ENCODE results near the gene CLEC4E.
A peak's percentile ranks its signal among the peaks of the same experiment; 100 is the strongest.
"Not testable (repeated sequence)": the region's sequence is repeated elsewhere in the genome, so short reads cannot be mapped to it uniquely, and the experiment has no call there.

Gene CLEC4E

DNA sequence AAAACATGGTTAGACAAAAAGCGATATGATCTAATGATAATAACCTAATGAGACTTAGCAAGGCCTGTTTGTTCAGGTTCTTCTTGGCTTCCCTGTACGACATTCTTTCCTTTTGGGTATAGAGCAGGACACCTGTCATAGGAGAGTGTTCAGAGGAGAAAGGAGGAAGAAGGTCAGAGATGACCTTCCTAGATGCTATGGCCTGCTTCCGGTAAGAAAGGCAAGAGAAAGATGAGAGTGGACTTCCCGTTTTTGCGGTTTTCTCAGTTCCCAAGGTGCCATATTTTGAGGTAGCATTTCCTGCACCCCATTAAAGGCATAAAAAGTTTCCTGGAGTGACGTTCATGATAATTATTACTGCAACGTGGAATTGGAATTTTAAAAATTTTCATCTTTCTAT is 8.7 kb downstream of the CLEC4E start:
- no peak for DNase-seq

GRCh38 chr12:8527250-8528130 is 13.2 kb downstream of the CLEC4E start:
- DNase-seq: no peak

GRCh38 chr12:8519171-8519570 is 21.5 kb downstream of the CLEC4E start:
- no peak for DNase-seq

DNA sequence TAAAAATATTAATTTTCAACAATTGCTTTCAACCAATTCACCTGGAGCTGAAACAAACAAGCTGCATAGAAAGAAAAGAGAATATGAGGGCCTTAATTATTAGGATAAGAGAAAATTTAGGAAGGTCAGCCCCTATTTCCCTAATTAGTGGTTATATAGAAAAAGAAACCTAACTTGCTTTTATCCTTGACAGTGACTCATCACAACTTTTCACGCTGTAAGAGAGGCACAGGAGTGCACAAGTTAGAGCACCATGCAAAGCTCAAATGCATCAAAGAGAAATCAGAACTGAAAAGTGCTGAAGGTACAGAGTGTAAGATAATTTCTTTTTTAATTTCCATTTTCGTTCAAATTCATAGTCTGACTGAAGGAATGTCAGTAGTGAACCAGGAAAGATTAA is 22.7 kb downstream of the CLEC4E start:
- DNase-seq: no peak

- no peak for DNase-seq
These were observed 27.4 kb downstream of the CLEC4E start, which contains the start of gene CLEC4D for GRCh38 chr12:8513256-8513655. Gene CLEC4D, plus strand, starts transcription at chr12:8513503. Its CDS starts 230 bp downstream, at chr12:8513733.

DNA sequence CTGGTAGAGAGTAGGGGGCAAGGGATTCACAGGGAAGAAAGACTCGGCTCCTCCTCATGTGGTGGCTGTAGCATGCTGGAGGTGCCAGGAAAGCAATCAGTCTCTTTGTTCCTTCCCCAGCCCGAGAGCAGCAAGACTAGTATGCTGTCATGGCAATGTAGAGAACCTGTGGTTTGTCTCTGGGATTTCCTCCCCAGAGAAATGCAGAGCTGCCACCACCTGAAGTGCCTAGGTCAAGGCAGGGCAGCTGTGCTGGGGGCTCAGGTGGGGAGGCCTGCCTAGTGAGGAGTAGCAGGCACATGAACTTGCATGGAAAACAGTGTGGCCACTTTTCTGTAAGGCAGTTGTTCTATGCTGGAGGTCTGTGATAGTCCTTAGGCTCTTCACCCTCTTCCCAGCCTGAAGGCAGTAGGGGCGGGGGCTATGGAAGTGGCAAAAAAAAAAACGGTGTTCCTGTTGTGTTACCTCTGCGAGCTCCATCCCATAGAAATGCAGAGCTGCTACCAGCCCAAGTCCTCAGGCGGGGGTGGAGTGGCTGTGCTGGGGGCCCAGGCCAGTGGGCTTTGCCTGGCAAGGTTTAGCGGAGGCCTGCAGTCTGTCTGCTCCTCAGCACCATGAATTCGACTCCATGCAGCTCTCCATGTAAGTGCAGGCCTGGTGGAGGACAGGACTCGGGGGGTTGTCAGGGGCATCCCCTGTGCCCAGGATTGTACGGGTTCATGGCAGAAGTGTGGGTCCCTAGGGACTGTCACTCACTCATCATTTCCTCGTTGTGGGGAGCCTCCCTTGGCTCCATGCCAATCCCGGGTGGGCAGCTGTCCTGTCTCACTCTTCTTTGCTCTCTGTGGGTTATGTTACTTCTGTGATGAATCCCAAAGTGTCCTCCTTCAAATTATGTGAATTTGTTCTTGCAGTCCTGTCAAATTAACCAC is 31.5 kb downstream of the CLEC4E start:
- DNase-seq: no peak

DNA sequence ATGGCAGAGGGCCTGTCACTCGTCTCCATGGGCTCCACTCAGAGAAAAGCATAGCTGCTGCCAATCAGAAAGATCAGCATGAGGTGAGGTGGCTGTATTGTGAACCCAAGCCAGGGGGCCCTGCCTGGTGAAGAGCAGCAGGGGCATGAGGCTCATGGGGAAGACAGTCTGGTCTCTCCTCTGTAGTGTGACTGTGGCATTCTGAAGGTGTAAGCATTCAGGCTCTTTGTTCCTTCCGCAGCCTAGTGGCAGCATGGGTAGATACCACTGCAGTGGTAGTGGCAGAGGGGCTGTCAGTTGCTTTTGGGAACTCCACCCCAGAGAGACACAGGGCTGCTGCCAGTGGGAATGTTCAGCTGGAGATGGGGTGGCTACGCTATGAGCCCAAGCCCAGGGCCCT is 32.5 kb downstream of the CLEC4E start:
- no peak for DNase-seq

DNA sequence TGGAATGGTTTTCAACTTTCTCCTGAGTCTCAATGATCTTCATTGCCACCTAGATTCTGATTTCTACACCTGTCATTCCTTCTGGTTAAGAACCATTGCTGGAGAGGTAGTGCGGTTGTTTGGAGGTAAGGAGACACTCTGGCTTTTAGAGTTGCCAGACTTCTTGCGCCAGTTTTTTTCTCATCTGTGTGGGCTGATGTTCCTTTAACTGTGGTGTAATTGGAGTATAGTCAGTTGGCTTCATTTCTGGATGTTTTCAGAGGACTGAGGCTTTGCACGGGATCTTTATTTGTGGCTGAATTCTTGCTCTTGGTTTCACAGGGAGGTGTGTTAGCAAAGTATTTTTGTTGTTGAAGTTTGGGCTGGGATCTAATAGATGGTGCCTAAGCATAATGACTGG is 33.1 kb downstream of the CLEC4E start:
- DNase-seq: no peak

DNA sequence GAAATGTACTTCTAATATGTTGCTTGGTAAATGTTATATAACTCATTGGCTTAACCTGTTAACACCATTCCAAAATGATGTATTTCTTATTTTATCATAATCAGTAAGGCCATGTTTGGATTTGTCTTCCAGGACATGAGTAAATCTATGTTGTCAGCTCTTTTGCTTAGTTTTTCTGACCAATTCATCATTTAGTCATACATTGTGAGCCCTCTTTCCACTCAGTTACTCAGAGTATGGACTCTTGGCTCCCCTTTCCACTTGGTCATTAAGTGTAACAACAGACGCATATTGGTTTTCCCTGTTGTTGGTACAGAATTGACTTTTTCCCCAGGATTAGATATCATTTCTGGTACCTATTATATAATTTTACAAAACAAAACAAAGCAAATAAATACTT is 36.4 kb downstream of the CLEC4E start:
- no peak for DNase-seq

- no peak for DNase-seq
These were observed 39.0 kb downstream of the CLEC4E start for GRCh38 chr12:8501720-8502119.

DNA sequence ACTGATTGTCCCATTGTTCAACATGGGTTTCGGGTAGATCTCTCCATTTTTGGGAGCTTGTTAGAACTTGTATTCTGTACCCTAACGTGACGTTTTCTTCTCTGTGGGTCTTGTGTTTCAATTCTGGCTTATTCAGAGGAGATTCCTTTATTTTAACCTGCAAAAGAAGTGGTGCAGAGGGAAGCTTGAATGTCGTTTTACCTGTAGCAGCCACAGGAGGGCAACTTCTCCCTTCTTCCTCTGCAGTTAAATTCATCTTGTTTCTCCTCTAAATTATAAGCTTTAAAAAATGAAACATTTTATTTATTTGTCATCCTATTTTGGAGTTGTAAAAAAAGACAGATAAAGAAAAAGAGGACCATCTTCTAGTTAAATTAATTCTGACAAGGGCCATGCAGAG is 41.1 kb downstream of the CLEC4E start:
- DNase-seq: no peak

DNA sequence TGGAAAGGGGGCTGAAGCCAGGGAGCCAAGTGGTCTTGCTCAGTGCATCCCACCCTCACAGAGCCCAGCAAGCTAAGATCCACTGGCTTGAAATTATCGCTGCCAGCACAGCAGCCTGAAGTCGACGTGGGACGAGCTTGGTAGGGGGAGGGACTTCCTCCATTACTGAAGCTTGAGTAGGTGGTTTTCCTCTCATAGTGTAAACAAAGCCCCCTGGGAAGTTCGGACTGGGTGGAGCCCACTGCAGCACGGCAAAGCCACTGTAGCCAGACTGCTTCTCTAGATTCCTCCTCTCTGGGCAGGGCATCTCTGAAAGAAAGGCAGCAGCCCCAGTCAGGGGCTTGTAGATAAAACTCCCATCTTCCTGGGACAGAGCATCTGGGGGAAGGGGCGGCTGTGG is 44.6 kb downstream of the CLEC4E start:
- not testable (repeated sequence) for DNase-seq

DNA sequence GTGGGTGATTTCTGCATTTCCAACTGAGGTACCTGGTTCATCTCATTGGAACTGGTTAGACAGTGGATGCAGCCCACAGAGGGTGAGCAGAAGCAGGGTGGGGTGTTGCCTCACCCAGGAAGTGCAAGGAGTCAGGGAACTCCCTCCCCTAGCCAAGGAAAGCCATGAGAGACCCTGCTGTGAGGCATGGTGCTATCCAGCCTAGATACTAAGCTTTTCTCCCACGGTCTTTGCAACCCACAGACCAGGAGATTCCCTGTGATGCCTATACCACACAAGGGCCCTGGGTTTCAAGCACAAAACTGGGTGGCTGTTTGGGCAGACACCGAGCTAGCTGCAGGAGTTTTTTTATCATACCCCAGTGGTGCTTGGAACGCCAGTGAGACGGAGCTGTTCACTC is 45.0 kb downstream of the CLEC4E start:
- DNase-seq: not testable (repeated sequence)

GRCh38 chr12:8493084-8493483 is 47.6 kb downstream of the CLEC4E start:
- peak; percentile 33 to 56 for DNase-seq

DNA sequence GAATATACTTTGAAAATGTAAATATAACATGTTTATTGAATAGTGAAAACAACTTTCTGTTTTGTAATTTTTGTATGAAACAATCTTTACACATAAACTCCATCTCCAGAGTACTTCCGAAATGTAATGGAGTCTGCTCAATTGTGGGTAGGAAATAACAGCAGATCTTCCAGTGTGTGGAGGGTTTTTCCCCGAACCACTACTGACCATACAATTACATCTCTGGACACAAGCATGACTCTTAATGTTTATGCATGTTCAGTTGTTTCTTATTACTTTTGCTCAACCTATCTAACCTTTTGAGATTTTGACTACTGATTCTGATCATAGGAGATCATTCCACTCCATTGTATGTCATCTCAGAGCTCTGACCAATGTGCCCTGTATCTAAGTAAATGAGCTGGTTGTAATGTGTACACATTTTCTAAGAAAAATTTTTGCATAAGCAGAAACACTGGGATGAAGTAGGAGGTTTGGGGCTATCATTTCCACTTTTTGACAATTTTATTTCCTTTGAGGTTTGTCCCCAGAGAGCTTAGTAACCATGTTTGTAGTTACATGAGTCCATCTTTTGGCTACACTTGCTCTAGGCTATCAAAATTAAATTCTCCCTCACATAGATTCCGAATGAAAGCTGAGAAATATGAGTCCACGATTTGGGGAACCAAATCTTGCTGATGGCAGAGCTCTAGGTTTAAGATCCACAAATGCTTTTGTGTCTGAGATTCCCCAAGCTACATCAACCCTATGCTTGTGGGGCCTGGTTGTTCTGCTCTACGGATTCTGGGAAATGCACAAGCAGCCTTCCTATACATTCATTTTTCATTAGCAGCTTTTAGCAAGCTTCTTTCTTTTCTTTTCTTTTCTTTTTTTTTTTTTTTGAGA is 48.8 kb downstream of the CLEC4E start:
- DNase-seq: no peak
